Ectodermal cell (in vitro differentiated cells): ENCODE results near the gene MX1.

Source experiments
- H3K27ac ChIP-seq: 2 replicates; pipeline ENCODE4 v1.7.0; 2013; ENCODE audit warnings: mild to moderate bottlenecking, low read depth, low read length; ENCODE audit not compliant: insufficient read depth, poor library complexity, severe bottlenecking
- H3K27me3 ChIP-seq: 2 replicates; pipeline ENCODE4 v1.7.0; 2013; ENCODE audit warnings: mild to moderate bottlenecking, low read length; ENCODE audit not compliant: insufficient read depth, control insufficient read depth, poor library complexity, severe bottlenecking
- H3K36me3 ChIP-seq: one replicate; pipeline ENCODE4 v1.7.0; 2013; ENCODE audit warnings: low read length; ENCODE audit not compliant: control insufficient read depth, insufficient read depth
- H3K4me1 ChIP-seq: one replicate; pipeline ENCODE4 v1.7.0; 2013; ENCODE audit warnings: low read length; ENCODE audit not compliant: control insufficient read depth, insufficient read depth
- H3K4me3 ChIP-seq: 2 replicates; pipeline ENCODE4 v1.7.0; 2013; ENCODE audit warnings: low read depth, low read length, control low read depth; ENCODE audit not compliant: insufficient read depth
- H3K9me3 ChIP-seq: 2 replicates; pipeline ENCODE4 v1.7.0; 2013; ENCODE audit warnings: mild to moderate bottlenecking, low read length, moderate library complexity; ENCODE audit not compliant: control insufficient read depth
- WGBS, 2 experiments: methylation state at CpG; one replicate each; pipeline ENCODE4 v1.1.7; 2013; ENCODE audit warnings: missing lambda C conversion rate in 2 of 2; 5-methylcytosine and 5-hydroxymethylcytosine counted together

The MX1 gene

DNA sequence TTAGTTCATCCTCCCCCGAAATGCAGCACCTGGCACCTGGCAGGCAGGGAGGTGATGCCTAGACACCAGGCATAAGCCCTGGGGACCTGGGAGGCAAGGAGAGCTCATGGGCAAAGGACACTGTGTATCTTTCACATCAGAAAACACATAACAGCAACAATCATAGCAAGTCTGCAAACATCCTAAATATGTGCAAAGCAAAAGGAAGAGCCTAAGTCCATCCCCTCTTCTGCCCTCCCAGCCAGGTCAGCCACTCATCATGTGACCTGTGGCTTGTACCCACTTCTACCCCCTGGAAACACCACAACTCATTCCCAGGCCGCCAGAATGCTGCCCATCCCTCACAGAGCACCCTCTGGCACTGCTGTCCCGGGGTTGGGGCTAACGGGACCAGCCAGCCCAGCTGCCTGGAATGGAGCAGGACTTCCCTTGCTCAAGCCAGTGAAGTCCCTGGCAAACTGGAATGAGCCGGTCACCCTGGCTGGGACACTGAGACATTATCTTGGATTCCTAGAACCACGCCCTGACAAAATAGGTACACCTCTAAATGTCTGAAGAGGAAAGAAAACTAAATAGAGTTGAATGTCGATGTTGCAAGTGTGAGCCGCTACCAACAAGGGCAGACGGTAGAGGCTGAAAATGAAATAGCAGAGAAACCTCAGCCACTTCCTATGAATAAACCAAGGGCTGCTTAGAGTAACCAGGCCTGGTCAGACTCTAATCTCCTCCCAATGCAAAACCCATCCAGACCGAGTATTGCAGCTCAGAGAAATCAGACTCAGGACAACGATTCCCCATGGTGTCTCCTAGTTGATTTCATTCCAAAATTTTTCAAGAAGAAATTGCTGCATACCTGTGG is 52.5 kb downstream of the MX1 start:
- H3K27ac ChIP-seq: no peak overlapping the region
- H3K9me3 ChIP-seq: no peaks in the 10 kb centered on the region
- WGBS, 2 experiments: 79 to 82% methylated on average over 11 of the region's 11 CpGs
- H3K4me3 ChIP-seq: no peak overlapping the region
- H3K4me1 ChIP-seq: peaks cover 14% of the 10 kb centered on the region
- H3K36me3 ChIP-seq: no peaks in the 10 kb centered on the region
- H3K27me3 ChIP-seq: no peaks in the 10 kb centered on the region

- no peak overlapping the region for H3K4me3 ChIP-seq
- peaks cover 14% of the 10 kb centered on the region for H3K4me1 ChIP-seq
- 66 to 71% methylated on average over 8 of the region's 8 CpGs for WGBS, 2 experiments
- H3K9me3 ChIP-seq: no peaks in the 10 kb centered on the region
- no peaks in the 10 kb centered on the region for H3K36me3 ChIP-seq
- no peaks in the 10 kb centered on the region for H3K27me3 ChIP-seq
- H3K27ac ChIP-seq: no peak overlapping the region
Observed at GRCh38 chr21:41479686-41480085, 53.6 kb downstream of the MX1 start.

- H3K27ac ChIP-seq: no peak overlapping the region
- no peaks in the 10 kb centered on the region for H3K36me3 ChIP-seq
- 91 to 93% methylated on average over 17 of the region's 17 CpGs for WGBS, 2 experiments
- H3K27me3 ChIP-seq: no peaks in the 10 kb centered on the region
- no peak overlapping the region for H3K4me3 ChIP-seq
- H3K9me3 ChIP-seq: no peaks in the 10 kb centered on the region
- peaks cover 14% of the 10 kb centered on the region for H3K4me1 ChIP-seq
Observed at GRCh38 chr21:41480086-41480690, 54.1 kb downstream of the MX1 start.

- H3K36me3 ChIP-seq: no peaks in the 10 kb centered on the region
- no peaks in the 10 kb centered on the region for H3K27me3 ChIP-seq
- H3K4me3 ChIP-seq: no peak overlapping the region
- H3K27ac ChIP-seq: no peak overlapping the region
- no peaks in the 10 kb centered on the region for H3K9me3 ChIP-seq
- H3K4me1 ChIP-seq: peaks cover 14% of the 10 kb centered on the region
- 93 to 96% methylated on average over 7 of the region's 8 CpGs for WGBS, 2 experiments
Observed at GRCh38 chr21:41481191-41481590, 55.2 kb downstream of the MX1 start.

GRCh38 chr21:41482301-41482700 is 56.3 kb downstream of the MX1 start:
- Histone ChIP-seq H3K4me1 (peaks cover 12% of the 10 kb centered on the region), H3K27ac (no peak overlapping the region), H3K4me3 (no peak overlapping the region), H3K36me3 (no peaks in the 10 kb centered on the region), H3K27me3 (no peaks in the 10 kb centered on the region), H3K9me3 (no peaks in the 10 kb centered on the region)
- 92 to 93% methylated on average over 6 of the region's 6 CpGs for WGBS, 2 experiments

GRCh38 chr21:41482980-41483379 is 56.9 kb downstream of the MX1 start:
- Histone ChIP-seq H3K4me3 (no peak overlapping the region), H3K27me3 (no peaks in the 10 kb centered on the region), H3K27ac (no peak overlapping the region), H3K9me3 (no peaks in the 10 kb centered on the region), H3K36me3 (no peaks in the 10 kb centered on the region), H3K4me1 (peaks cover 7% of the 10 kb centered on the region)
- 90 to 98% methylated on average over 6 of the region's 6 CpGs for WGBS, 2 experiments

DNA sequence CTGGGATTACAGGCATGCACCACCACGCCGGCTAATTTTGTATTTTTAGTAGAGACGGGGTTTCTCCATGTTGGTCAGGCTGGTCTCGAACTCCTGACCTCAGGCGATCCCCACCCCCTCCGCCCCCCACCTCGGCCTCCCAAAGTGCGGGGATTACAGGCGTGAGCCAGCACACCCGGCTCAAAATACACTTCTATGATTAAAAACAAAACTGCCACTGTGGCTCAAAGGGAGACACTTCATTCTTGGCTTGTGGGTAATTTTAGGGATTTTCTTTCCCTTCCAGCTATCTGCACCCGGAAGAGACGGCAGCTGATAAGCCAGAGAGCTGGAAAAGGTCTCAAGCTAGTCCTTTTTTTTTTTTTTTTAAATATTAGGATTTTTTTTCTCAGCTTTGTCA is 57.4 kb downstream of the MX1 start:
- Histone ChIP-seq H3K27me3 (no peaks in the 10 kb centered on the region), H3K4me3 (no peak overlapping the region), H3K9me3 (no peaks in the 10 kb centered on the region), H3K4me1 (peaks cover 3% of the 10 kb centered on the region), H3K36me3 (no peaks in the 10 kb centered on the region), H3K27ac (no peak overlapping the region)
- WGBS, 2 experiments: 85 to 90% methylated on average over 9 to 12 of the region's 12 CpGs

DNA sequence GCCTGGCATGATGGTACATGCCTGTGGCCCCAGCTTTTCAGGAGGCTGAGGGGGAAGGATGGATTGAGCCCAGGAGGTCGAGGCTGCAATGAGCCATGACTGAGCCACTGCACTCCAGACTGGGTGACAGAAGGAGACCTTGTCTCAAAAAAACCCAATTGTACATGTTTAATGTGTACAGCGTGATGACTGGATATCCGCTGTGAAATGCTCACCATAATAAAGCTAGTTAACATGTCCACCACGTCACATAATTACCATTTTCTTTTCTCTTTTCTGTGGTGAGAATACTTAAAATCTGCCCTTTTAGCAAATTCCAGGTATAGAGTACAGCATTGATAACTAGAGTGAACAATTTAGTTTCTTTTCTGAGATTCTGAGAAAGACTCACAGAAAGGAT is 57.9 kb downstream of the MX1 start:
- Histone ChIP-seq H3K36me3 (no peaks in the 10 kb centered on the region), H3K27me3 (no peaks in the 10 kb centered on the region), H3K4me3 (no peak overlapping the region), H3K4me1 (no peaks in the 10 kb centered on the region), H3K9me3 (no peaks in the 10 kb centered on the region), H3K27ac (no peak overlapping the region)
- 87 to 93% methylated on average over 4 of the region's 4 CpGs for WGBS, 2 experiments

DNA sequence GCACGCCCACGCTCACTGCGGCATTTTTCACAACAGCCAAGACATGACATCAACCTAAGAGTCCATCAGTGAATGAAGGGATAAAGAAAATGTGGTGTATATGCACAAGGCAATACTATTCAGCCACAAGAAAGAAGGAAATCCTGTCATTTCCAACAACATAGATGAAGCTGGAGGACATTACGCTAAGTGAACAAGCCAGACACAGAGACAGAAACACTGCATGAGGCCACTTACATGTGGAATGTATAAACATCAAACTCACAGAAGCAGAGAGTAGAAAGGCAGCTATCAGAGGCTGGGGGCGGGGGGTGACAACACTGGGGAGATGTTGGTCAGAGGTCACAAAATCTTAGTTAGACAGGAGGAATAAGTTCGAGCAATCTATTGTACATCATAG is 61.0 kb downstream of the MX1 start:
- no peaks in the 10 kb centered on the region for H3K9me3 ChIP-seq
- 97 to 98% methylated on average over 6 of the region's 6 CpGs for WGBS, 2 experiments
- no peaks in the 10 kb centered on the region for H3K27me3 ChIP-seq
- H3K27ac ChIP-seq: no peak overlapping the region
- no peaks in the 10 kb centered on the region for H3K4me1 ChIP-seq
- no peaks in the 10 kb centered on the region for H3K36me3 ChIP-seq
- no peak overlapping the region for H3K4me3 ChIP-seq

GRCh38 chr21:41488080-41488479 is 62.0 kb downstream of the MX1 start:
- Histone ChIP-seq H3K27me3 (no peaks in the 10 kb centered on the region), H3K4me1 (no peaks in the 10 kb centered on the region), H3K4me3 (no peak overlapping the region), H3K36me3 (no peaks in the 10 kb centered on the region), H3K27ac (no peak overlapping the region), H3K9me3 (no peaks in the 10 kb centered on the region)
- 93 to 95% methylated on average over 14 of the region's 14 CpGs for WGBS, 2 experiments
